ENCODE measurements around the gene SSR1. TPM values are rescaled to one million over a fixed set of nuclear protein-coding genes. Genes with fewer than 3 reads are reported as not detected.

SSR1 gene
- total and polyA plus RNA-seq, 9 of the 15 experiments (the other 6 are each of a cell fraction or from before 2014, with no cell fraction given) = 87.7 to 220 (median 144) TPM

- no peak for TF ChIP-seq ZHX1 (conservative IDR thresholded peaks at IDR 0.05; ENCODE audit: low read length)
- TF ChIP-seq WHSC1 (IDR thresholded peaks at IDR 0.05; ENCODE audit: low read length) = no peak
- peak in 1 of 2 experiments; percentile 28; a peak in 1 of 4 replicates for TF ChIP-seq RCOR1 (IDR thresholded peaks at IDR 0.05; ENCODE audit: borderline replicate concordance in 1 of 2, low read depth in 2 of 2, low read length in 2 of 2)
- 0 out of 2 replicates have a peak, but pooled peaks have one; percentile 44 for TF ChIP-seq CTBP1 (IDR thresholded peaks at IDR 0.05; ENCODE audit: borderline replicate concordance)
- peak; percentile 26; the same call in 1 of the 2 replicates for TF ChIP-seq ATF4 (CRISPR knock-in tag; IDR thresholded peaks at IDR 0.05)
- peak; percentile 32; the same call in 1 of the 2 replicates for TF ChIP-seq SOX6 (IDR thresholded peaks at IDR 0.05)
- TF ChIP-seq ASH1L (IDR thresholded peaks at IDR 0.05; ENCODE audit: borderline replicate concordance, low read depth, partially characterized antibody) = no peak
- no peak for TF ChIP-seq PURB (CRISPR knock-in tag; IDR thresholded peaks at IDR 0.05; ENCODE audit: low read depth)
- TF ChIP-seq TCFL5 (CRISPR knock-in tag; conservative IDR thresholded peaks at IDR 0.05) = 0 out of 2 replicates have a peak, but pooled peaks have one; percentile 41
- TF ChIP-seq SMARCE1 (IDR thresholded peaks at IDR 0.05) = no peak
- TF ChIP-seq ZNF717 (CRISPR knock-in tag; IDR thresholded peaks at IDR 0.05) = no peak
- TF ChIP-seq CTCF (IDR thresholded peaks at IDR 0.05 in 2 of 3, conservative IDR thresholded peaks at IDR 0.05 in 1 of 3; ENCODE audit: insufficient read depth in 2 of 3, low read depth in 1 of 3, low read length in 3 of 3) = peak; percentile 91 to 94 (median 93)
- TF ChIP-seq GMEB1 (CRISPR knock-in tag; IDR thresholded peaks at IDR 0.05) = no peak
- TF ChIP-seq, protein P1, sequence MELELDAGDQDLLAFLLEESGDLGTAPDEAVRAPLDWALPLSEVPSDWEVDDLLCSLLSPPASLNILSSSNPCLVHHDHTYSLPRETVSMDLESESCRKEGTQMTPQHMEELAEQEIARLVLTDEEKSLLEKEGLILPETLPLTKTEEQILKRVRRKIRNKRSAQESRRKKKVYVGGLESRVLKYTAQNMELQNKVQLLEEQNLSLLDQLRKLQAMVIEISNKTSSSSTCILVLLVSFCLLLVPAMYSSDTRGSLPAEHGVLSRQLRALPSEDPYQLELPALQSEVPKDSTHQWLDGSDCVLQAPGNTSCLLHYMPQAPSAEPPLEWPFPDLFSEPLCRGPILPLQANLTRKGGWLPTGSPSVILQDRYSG (tag; conservative IDR thresholded peaks at IDR 0.05; ENCODE audit: low read depth) = no peak
- TF ChIP-seq PREB (CRISPR knock-in tag; IDR thresholded peaks at IDR 0.05) = 0 out of 2 replicates have a peak, but pooled peaks have one; percentile 62
- 0 out of 2 replicates have a peak, but pooled peaks have one; percentile 46 for TF ChIP-seq ZNF583 (CRISPR knock-in tag; IDR thresholded peaks at IDR 0.05)
- 0 out of 4 replicates have a peak, but pooled peaks of 1 of the 2 experiments have one; percentile 4 for TF ChIP-seq TBL1XR1 (IDR thresholded peaks at IDR 0.05; ENCODE audit: low read length in 2 of 2)
Measured at GRCh38 chr6:7243179-7243981, 69.6 kb downstream of the SSR1 start (continued).
